Fibroblast of the aortic adventitia (primary cell): ENCODE measurements around the gene PHF2. TPM values are rescaled to one million over a fixed set of nuclear protein-coding genes. Genes with fewer than 3 reads are reported as not detected.
"Not testable (repeated sequence)": the region's sequence is repeated elsewhere in the genome, so short reads cannot be mapped to it uniquely, and the experiment has no call there.

Experiments
- DNase-seq: peaks from one replicate; pipeline ENCODE4 v3.0.0-alpha.2; 2010; ENCODE audit warnings: low read depth
- H3K4me3 ChIP-seq: 2 replicates; pipeline ENCODE4 v1.5.1; 2011; ENCODE audit warnings: low read depth, mild to moderate bottlenecking, control low read depth, low read length, moderate library complexity
- total RNA-seq: library from RNA; depleted of rRNA; stranded (reverse); fragments of >200 nt; gene quantifications from 2 replicates; pipeline ENCODE4 v1.2.3, GENCODE V29; 2012; ENCODE audit warnings: low replicate concordance
- TF ChIP-seq, protein P1 (sequence below): IDR thresholded peaks from 2 replicates; pipeline ENCODE4 v1.5.1; 2011; ENCODE audit warnings: mild to moderate bottlenecking, low read length, control low read depth, inconsistent platforms; ENCODE audit not compliant: insufficient read depth

PHF2 gene
- total RNA-seq, 1 donor: 14.2 TPM

DNA sequence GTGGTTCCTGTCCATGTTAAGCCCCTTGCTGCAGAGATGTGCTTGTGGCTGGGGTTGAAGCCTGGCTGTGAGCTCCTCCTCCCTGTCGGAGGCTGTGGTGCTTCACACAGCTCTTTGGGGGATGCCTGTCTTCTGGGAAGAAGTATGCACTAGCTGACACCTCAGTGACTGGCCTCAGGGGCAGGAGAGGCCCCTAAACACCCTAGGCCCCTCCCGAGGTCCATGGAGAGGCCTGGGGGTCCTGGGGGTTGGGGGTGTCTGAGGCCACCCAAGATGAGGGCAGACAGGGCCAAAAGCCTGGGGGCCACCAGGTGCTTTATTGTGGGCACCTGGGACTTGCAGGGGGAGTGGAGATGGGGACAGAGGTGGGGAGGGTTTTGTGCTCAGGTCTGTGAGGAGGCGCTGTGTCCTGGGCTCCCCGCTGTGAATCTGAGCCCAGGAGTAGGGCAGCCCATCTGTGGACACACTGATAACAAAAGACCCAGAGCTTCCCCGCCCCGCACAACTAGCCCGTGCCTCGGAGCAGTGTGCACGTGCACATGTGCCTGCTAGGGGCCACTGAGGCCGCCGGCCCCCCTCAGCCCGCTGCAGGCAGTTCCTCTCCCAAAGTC lies 92.0 kb downstream of the PHF2 start:
- DNase-seq: no peak
- TF ChIP-seq, protein P1, sequence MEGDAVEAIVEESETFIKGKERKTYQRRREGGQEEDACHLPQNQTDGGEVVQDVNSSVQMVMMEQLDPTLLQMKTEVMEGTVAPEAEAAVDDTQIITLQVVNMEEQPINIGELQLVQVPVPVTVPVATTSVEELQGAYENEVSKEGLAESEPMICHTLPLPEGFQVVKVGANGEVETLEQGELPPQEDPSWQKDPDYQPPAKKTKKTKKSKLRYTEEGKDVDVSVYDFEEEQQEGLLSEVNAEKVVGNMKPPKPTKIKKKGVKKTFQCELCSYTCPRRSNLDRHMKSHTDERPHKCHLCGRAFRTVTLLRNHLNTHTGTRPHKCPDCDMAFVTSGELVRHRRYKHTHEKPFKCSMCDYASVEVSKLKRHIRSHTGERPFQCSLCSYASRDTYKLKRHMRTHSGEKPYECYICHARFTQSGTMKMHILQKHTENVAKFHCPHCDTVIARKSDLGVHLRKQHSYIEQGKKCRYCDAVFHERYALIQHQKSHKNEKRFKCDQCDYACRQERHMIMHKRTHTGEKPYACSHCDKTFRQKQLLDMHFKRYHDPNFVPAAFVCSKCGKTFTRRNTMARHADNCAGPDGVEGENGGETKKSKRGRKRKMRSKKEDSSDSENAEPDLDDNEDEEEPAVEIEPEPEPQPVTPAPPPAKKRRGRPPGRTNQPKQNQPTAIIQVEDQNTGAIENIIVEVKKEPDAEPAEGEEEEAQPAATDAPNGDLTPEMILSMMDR: no peak
- H3K4me3 ChIP-seq: no peak overlapping the region

DNA sequence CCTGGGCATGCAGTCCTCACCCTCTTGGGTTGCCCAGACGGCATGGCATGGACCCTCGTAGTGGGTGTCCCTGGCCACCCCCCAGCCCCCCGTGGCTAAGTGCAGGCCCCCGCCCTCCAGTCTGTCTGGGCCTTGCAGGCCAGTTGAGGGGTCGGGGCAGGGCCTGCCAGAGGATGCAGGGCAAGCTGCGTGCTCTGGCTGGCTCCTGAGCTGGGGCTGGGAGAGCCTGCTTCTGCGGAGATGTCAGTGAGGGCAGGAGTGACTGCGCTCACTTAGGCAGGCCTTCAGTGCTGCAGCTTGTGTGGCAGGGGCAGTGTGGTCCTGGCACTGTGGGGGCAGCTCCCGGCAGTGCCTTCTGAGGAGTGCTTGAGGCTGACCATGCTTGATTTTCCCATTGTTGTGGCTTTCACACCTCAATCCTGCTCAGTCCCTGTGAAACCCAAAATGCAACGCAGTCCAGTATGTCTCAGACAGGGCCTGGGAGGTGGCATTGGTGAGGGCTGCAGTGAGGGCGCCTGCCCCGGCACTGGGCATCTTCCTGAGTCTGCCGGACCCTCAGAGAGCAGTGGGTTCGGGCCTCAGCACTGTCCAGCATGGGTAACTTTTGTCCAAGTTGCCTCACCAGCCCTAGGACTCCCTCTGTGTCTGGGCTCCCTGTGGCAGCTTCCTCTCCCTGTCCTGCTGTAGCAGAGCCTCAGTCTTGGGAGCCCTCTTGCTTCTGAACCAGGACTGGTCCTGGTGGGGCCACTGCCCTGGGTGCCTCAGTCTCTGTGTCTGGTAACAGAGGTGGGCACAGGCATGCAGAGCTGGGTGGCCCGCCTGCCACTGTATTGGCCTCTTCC lies 93.0 kb downstream of the PHF2 start:
- TF ChIP-seq, protein P1: no peak
- DNase-seq: no peak
- no peak overlapping the region for H3K4me3 ChIP-seq

DNA sequence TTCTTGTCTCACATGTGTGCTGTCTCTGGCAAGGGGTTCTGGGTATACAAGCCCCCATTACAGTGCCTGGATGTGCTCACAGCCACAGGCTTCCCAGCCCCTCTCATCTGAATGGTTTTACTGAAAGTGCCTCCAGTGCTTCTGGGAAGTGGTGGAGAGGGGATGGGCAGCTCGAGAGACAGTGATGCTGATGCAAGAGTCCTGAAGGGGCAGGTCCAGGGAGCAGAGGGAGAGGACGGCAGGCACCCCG lies 93.5 kb downstream of the PHF2 start:
- TF ChIP-seq, protein P1: no peak
- H3K4me3 ChIP-seq: no peak overlapping the region
- no peak for DNase-seq

DNA sequence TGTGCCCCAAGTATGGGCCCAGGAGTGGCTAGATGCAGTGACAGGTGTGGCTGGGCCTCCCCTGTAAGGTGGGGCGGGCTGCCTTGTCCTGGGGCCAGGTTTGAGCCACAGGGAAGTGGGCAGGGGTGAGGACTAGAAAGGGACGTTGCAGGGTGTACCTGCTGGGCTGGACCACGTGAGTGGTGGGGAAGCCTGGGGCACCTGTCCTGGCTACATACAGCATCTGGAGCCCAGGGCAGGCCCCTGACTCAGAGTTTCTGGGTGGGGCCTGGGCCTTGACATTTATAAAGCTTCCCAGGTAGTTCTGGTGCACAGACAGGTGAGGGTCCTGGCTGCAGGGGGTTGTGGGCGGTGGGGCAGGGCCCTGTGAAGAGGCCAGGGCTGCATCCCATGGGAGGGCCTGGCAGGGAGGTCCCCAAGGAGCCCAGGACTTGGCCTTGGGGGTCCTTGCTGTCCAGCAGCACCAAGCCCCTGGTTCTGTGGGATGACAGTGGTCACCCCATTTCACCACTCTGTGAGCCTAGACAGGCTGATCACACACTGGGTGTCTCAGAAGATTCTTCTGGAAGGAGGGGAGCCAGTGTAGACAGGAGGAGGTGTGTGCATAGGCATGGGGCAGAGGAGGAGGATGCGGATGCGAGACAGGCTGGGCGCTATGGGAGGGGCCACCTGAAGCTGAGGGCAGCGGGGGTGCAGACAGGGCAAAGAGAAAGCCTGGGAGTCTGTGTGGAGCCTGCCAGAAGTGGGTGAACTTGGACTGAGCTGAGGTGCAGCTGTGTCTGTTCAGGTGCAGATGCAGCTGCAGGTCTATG lies 94.0 kb downstream of the PHF2 start:
- TF ChIP-seq, protein P1: no peak
- peak; percentile 27 for DNase-seq
- no peak overlapping the region for H3K4me3 ChIP-seq

DNA sequence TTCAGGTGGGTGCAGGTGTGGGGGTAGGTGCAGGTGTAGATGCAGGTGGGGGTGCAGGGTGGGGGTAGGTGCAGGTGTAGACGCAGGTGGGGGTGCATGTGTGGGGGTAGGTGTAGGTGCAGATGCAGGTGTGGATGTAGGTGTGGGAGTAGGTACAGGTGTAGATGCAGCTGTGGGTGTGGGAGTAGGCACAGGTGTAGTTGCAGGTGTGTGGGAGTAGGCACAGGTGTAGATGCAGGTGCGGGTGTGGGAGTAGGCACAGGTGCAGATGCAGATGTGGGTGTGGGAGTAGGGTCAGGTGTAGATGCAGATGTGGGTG lies 94.6 kb downstream of the PHF2 start:
- DNase-seq: no peak
- no peak overlapping the region for H3K4me3 ChIP-seq
- TF ChIP-seq, protein P1: no peak

DNA sequence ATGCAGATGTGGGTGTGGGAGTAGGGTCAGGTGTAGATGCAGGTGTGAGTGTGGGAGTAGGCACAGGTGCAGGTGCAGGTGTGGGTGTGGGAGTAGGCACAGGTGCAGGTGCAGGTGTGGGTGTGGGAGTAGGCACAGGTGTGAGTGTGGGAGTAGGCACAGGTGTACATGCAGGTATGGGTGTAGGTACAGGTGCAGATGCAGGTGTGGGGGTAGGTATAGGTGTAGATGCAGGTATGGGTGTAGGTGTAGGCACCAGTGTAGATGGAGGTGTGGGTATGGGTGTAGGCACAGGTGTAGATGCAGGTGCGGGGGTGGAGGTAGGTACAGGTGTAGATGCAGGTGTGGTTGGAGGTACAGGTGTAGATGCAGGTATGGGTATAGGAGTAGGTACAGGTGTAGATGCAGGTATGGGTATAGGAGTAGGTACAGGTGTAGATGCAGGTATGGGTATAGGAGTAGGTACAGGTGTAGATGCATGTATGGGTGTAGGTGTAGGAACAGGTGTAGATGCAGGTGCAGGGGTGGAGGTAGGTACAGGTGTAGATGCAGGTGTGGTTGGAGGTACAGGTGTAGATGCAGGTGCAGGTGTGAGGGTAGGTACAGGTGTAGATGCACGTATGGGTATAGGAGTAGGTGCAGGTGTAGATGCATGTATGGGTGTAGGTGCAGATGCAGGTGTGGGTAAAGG lies 96.1 kb downstream of the PHF2 start:
- peak; percentile 8 for DNase-seq
- H3K4me3 ChIP-seq: not testable (repeated sequence)
